ENCODE measurements around the gene SH3PXD2A.

The SH3PXD2A gene

GRCh38 chr10:103804871-103805270, 50.5 kb downstream of the SH3PXD2A start:
- H3K36me3 ChIP-seq (ENCODE audit: insufficient read depth, low read length) = peaks cover 11% of the 10 kb centered on the region
- no peak overlapping the region for H3K27ac ChIP-seq (ENCODE audit: low read depth, low read length)
- H3K27me3 ChIP-seq (ENCODE audit: control insufficient read depth in 1 of 2, insufficient read depth in 2 of 2, low read length in 2 of 2) = no peaks in the 10 kb centered on the region
- no peaks in the 10 kb centered on the region for H3K4me1 ChIP-seq (ENCODE audit: insufficient read depth, low read length)
- H3K9ac ChIP-seq (ENCODE audit: low read length) = no peak overlapping the region
- H3K9me3 ChIP-seq (ENCODE audit: low read length) = no peaks in the 10 kb centered on the region
- H3K4me3 ChIP-seq (ENCODE audit: low read depth in 1 of 2, low read length in 2 of 2) = no peak overlapping the region

GRCh38 chr10:103803941-103804340, 51.4 kb downstream of the SH3PXD2A start:
- H3K4me1 ChIP-seq (ENCODE audit: insufficient read depth, low read length) = no peaks in the 10 kb centered on the region
- H3K27ac ChIP-seq (ENCODE audit: low read depth, low read length) = no peak overlapping the region
- H3K36me3 ChIP-seq (ENCODE audit: insufficient read depth, low read length) = peaks cover 11% of the 10 kb centered on the region
- H3K4me3 ChIP-seq (ENCODE audit: low read depth in 1 of 2, low read length in 2 of 2) = no peak overlapping the region
- H3K9ac ChIP-seq (ENCODE audit: low read length) = no peak overlapping the region
- no peaks in the 10 kb centered on the region for H3K9me3 ChIP-seq (ENCODE audit: low read length)
- H3K27me3 ChIP-seq (ENCODE audit: control insufficient read depth in 1 of 2, insufficient read depth in 2 of 2, low read length in 2 of 2) = no peaks in the 10 kb centered on the region

- Histone ChIP-seq H3K27ac (ENCODE audit: low read depth, low read length) (no peak overlapping the region), H3K9ac (ENCODE audit: low read length) (no peak overlapping the region), H3K4me1 (ENCODE audit: insufficient read depth, low read length) (no peaks in the 10 kb centered on the region), H3K27me3 (ENCODE audit: control insufficient read depth in 1 of 2, insufficient read depth in 2 of 2, low read length in 2 of 2) (no peaks in the 10 kb centered on the region), H3K4me3 (ENCODE audit: low read depth in 1 of 2, low read length in 2 of 2) (no peak overlapping the region), H3K9me3 (ENCODE audit: low read length) (no peaks in the 10 kb centered on the region), H3K36me3 (ENCODE audit: insufficient read depth, low read length) (peaks cover 11% of the 10 kb centered on the region)
These were observed 52.6 kb downstream of the SH3PXD2A start for GRCh38 chr10:103802637-103803353.

GRCh38 chr10:103802081-103802480, 53.3 kb downstream of the SH3PXD2A start:
- no peaks in the 10 kb centered on the region for H3K4me1 ChIP-seq (ENCODE audit: insufficient read depth, low read length)
- H3K9ac ChIP-seq (ENCODE audit: low read length) = no peak overlapping the region
- H3K9me3 ChIP-seq (ENCODE audit: low read length) = no peaks in the 10 kb centered on the region
- H3K36me3 ChIP-seq (ENCODE audit: insufficient read depth, low read length) = peaks cover 11% of the 10 kb centered on the region
- no peak overlapping the region for H3K27ac ChIP-seq (ENCODE audit: low read depth, low read length)
- H3K27me3 ChIP-seq (ENCODE audit: control insufficient read depth in 1 of 2, insufficient read depth in 2 of 2, low read length in 2 of 2) = no peaks in the 10 kb centered on the region
- no peak overlapping the region for H3K4me3 ChIP-seq (ENCODE audit: low read depth in 1 of 2, low read length in 2 of 2)

GRCh38 chr10:103800789-103801540, 54.4 kb downstream of the SH3PXD2A start:
- Histone ChIP-seq H3K27me3 (ENCODE audit: control insufficient read depth in 1 of 2, insufficient read depth in 2 of 2, low read length in 2 of 2) (no peaks in the 10 kb centered on the region), H3K27ac (ENCODE audit: low read depth, low read length) (no peak overlapping the region), H3K4me1 (ENCODE audit: insufficient read depth, low read length) (no peaks in the 10 kb centered on the region), H3K9ac (ENCODE audit: low read length) (no peak overlapping the region), H3K36me3 (ENCODE audit: insufficient read depth, low read length) (peaks cover 11% of the 10 kb centered on the region), H3K4me3 (ENCODE audit: low read depth in 1 of 2, low read length in 2 of 2) (no peak overlapping the region), H3K9me3 (ENCODE audit: low read length) (no peaks in the 10 kb centered on the region)

- Histone ChIP-seq H3K9me3 (ENCODE audit: low read length) (no peaks in the 10 kb centered on the region), H3K9ac (ENCODE audit: low read length) (no peak overlapping the region), H3K4me3 (ENCODE audit: low read depth in 1 of 2, low read length in 2 of 2) (no peak overlapping the region), H3K27me3 (ENCODE audit: control insufficient read depth in 1 of 2, insufficient read depth in 2 of 2, low read length in 2 of 2) (no peaks in the 10 kb centered on the region), H3K27ac (ENCODE audit: low read depth, low read length) (no peak overlapping the region), H3K4me1 (ENCODE audit: insufficient read depth, low read length) (peaks cover 9% of the 10 kb centered on the region), H3K36me3 (ENCODE audit: insufficient read depth, low read length) (peaks cover 11% of the 10 kb centered on the region)
These were observed 55.3 kb downstream of the SH3PXD2A start for GRCh38 chr10:103800089-103800488.

GRCh38 chr10:103799341-103799740, 56.0 kb downstream of the SH3PXD2A start:
- H3K9me3 ChIP-seq (ENCODE audit: low read length) = no peaks in the 10 kb centered on the region
- H3K4me1 ChIP-seq (ENCODE audit: insufficient read depth, low read length) = peaks cover 12% of the 10 kb centered on the region
- no peak overlapping the region for H3K9ac ChIP-seq (ENCODE audit: low read length)
- no peak overlapping the region for H3K4me3 ChIP-seq (ENCODE audit: low read depth in 1 of 2, low read length in 2 of 2)
- H3K27ac ChIP-seq (ENCODE audit: low read depth, low read length) = no peak overlapping the region
- peaks cover 11% of the 10 kb centered on the region for H3K36me3 ChIP-seq (ENCODE audit: insufficient read depth, low read length)
- H3K27me3 ChIP-seq (ENCODE audit: control insufficient read depth in 1 of 2, insufficient read depth in 2 of 2, low read length in 2 of 2) = no peaks in the 10 kb centered on the region

GRCh38 chr10:103798511-103798910, 56.9 kb downstream of the SH3PXD2A start:
- no peak overlapping the region for H3K4me3 ChIP-seq (ENCODE audit: low read depth in 1 of 2, low read length in 2 of 2)
- H3K27ac ChIP-seq (ENCODE audit: low read depth, low read length) = no peak overlapping the region
- H3K36me3 ChIP-seq (ENCODE audit: insufficient read depth, low read length) = peaks cover 11% of the 10 kb centered on the region
- no peak overlapping the region for H3K9ac ChIP-seq (ENCODE audit: low read length)
- H3K27me3 ChIP-seq (ENCODE audit: control insufficient read depth in 1 of 2, insufficient read depth in 2 of 2, low read length in 2 of 2) = no peaks in the 10 kb centered on the region
- H3K4me1 ChIP-seq (ENCODE audit: insufficient read depth, low read length) = peaks cover 12% of the 10 kb centered on the region
- no peaks in the 10 kb centered on the region for H3K9me3 ChIP-seq (ENCODE audit: low read length)

- Histone ChIP-seq H3K36me3 (ENCODE audit: insufficient read depth, low read length) (peaks cover 11% of the 10 kb centered on the region), H3K4me1 (ENCODE audit: insufficient read depth, low read length) (peaks cover 12% of the 10 kb centered on the region), H3K27ac (ENCODE audit: low read depth, low read length) (no peak overlapping the region), H3K4me3 (ENCODE audit: low read depth in 1 of 2, low read length in 2 of 2) (no peak overlapping the region), H3K9me3 (ENCODE audit: low read length) (no peaks in the 10 kb centered on the region), H3K27me3 (ENCODE audit: control insufficient read depth in 1 of 2, insufficient read depth in 2 of 2, low read length in 2 of 2) (no peaks in the 10 kb centered on the region), H3K9ac (ENCODE audit: low read length) (no peak overlapping the region)
These were observed 57.5 kb downstream of the SH3PXD2A start for GRCh38 chr10:103797857-103798256.

- Histone ChIP-seq H3K27ac (ENCODE audit: low read depth, low read length) (no peak overlapping the region), H3K4me3 (ENCODE audit: low read depth in 1 of 2, low read length in 2 of 2) (no peak overlapping the region), H3K36me3 (ENCODE audit: insufficient read depth, low read length) (peaks cover 6% of the 10 kb centered on the region), H3K9ac (ENCODE audit: low read length) (no peak overlapping the region), H3K4me1 (ENCODE audit: insufficient read depth, low read length) (peaks cover 18% of the 10 kb centered on the region), H3K27me3 (ENCODE audit: control insufficient read depth in 1 of 2, insufficient read depth in 2 of 2, low read length in 2 of 2) (no peaks in the 10 kb centered on the region), H3K9me3 (ENCODE audit: low read length) (no peaks in the 10 kb centered on the region)
These were observed 59.6 kb downstream of the SH3PXD2A start for GRCh38 chr10:103795634-103796270.

GRCh38 chr10:103794996-103795395, 60.4 kb downstream of the SH3PXD2A start:
- Histone ChIP-seq H3K27me3 (ENCODE audit: control insufficient read depth in 1 of 2, insufficient read depth in 2 of 2, low read length in 2 of 2) (no peaks in the 10 kb centered on the region), H3K36me3 (ENCODE audit: insufficient read depth, low read length) (no peaks in the 10 kb centered on the region), H3K4me1 (ENCODE audit: insufficient read depth, low read length) (peaks cover 18% of the 10 kb centered on the region), H3K9me3 (ENCODE audit: low read length) (no peaks in the 10 kb centered on the region), H3K4me3 (ENCODE audit: low read depth in 1 of 2, low read length in 2 of 2) (no peak overlapping the region), H3K9ac (ENCODE audit: low read length) (no peak overlapping the region), H3K27ac (ENCODE audit: low read depth, low read length) (no peak overlapping the region)

Data from muscle layer of colon (tissue), 2 donors.